HG02678 (cell line): ENCODE results near the gene CYTH2.
A peak's percentile ranks its signal among the peaks of the same experiment; 100 is the strongest.
"Not testable (repeated sequence)": the region's sequence is repeated elsewhere in the genome, so short reads cannot be mapped to it uniquely, and the experiment has no call there.

Experiments
- ATAC-seq: cut with Tn5 transposase; IDR thresholded peaks from one replicate; pipeline ENCODE4 v1.9.1; 2021; ENCODE audit warnings: mild to moderate bottlenecking, moderate library complexity; ENCODE audit not compliant: unreplicated experiment

The CYTH2 gene

GRCh38 chr19:48511321-48511731, 42.2 kb downstream of the CYTH2 start:
- no peak for ATAC-seq

GRCh38 chr19:48511800-48512503, 42.8 kb downstream of the CYTH2 start, which contains the start of gene LMTK3:
TSS of gene LMTK3 (minus strand) at chr19:48511835. CDS start at chr19:48511576, 259 bp downstream.
- no peak for ATAC-seq

- ATAC-seq = no peak
Observed at GRCh38 chr19:48512504-48513288, 43.5 kb downstream of the CYTH2 start.

GRCh38 chr19:48513289-48514122, 44.3 kb downstream of the CYTH2 start:
- ATAC-seq = peak; percentile 49

GRCh38 chr19:48514123-48514458, 44.9 kb downstream of the CYTH2 start:
- ATAC-seq = no peak

GRCh38 chr19:48516536-48516935, 47.4 kb downstream of the CYTH2 start:
- ATAC-seq = no peak

- ATAC-seq = no peak
Observed at GRCh38 chr19:48518207-48518606, 49.0 kb downstream of the CYTH2 start.

GRCh38 chr19:48519426-48519825, 50.3 kb downstream of the CYTH2 start:
- not testable (repeated sequence) for ATAC-seq

- no peak for ATAC-seq
Observed at GRCh38 chr19:48520134-48520533, 51.0 kb downstream of the CYTH2 start.

- ATAC-seq = no peak
Observed at GRCh38 chr19:48524221-48524620, 55.1 kb downstream of the CYTH2 start.

GRCh38 chr19:48524732-48525131, 55.6 kb downstream of the CYTH2 start:
- ATAC-seq = no peak

GRCh38 chr19:48529156-48529555, 60.0 kb downstream of the CYTH2 start:
- no peak for ATAC-seq

GRCh38 chr19:48530066-48530720, 61.0 kb downstream of the CYTH2 start:
- ATAC-seq = no peak

GRCh38 chr19:48530770-48531169, 61.6 kb downstream of the CYTH2 start:
- ATAC-seq = no peak
